Stimulated activated CD4-positive, alpha-beta T cell treated with anti-CD3 and anti-CD28 coated beads, Interleukin-2, amount 100 ng/mL, for 48 hours (primary cell): ENCODE measurements around the gene DCLK1.
"Not testable (repeated sequence)": the region's sequence is repeated elsewhere in the genome, so short reads cannot be mapped to it uniquely, and the experiment has no call there.

Source experiments
- DNase-seq, 2 donors: peaks; one replicate each; pipeline ENCODE4 v3.0.0-alpha.2; 2020

DCLK1 gene

DNA sequence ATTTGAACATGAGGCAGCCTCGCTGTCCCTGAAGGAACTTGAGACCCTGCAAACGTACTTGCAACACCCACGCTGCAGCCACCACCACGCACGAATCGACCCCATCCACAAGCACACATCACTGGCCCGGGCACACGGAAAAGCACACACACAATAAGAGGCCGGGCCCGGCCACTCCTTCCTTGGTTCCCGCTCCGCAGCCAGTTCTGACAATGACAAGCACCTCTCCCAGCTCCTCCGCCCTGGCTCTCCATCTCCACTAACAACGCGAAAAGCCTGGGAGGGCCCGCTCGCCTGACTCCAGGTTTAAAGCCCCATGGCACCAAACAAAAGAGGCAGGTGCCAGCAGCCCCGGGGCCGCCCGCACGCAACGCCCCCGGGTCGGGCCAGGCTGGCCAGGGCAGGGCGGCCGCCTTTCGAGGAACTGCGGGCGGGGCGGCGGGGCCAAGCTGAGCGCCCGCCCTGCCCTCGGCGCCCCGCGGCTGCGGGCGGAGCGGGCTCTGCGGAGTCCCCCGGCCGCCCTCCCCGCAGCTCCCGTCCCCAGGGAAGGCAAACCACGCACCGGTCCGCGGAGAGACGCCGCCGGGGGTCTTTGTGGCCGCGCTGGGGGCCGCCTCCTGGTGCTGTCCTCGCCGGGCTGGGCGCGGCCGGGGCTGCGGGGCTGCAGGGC lies 495 bp downstream of the DCLK1 start:
- DNase-seq = no peak

DNA sequence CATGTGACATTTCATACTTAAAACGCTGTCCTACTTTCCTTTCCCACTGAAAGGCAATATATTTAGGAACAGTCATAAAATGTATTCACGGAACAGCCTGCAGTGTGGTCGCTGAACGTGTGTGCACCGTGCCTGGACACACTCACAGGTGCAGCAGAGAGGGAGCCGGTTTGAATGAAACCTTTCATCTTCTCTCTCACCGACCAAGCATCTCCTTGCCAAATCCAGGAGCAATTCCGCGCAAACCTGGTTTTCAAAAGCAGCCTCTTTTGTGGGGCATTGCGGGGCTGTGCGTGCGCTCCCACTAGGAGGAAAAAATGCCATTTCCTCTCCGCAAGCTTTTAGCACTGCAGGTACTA lies 1.0 kb downstream of the DCLK1 start:
- no peak for DNase-seq

DNA sequence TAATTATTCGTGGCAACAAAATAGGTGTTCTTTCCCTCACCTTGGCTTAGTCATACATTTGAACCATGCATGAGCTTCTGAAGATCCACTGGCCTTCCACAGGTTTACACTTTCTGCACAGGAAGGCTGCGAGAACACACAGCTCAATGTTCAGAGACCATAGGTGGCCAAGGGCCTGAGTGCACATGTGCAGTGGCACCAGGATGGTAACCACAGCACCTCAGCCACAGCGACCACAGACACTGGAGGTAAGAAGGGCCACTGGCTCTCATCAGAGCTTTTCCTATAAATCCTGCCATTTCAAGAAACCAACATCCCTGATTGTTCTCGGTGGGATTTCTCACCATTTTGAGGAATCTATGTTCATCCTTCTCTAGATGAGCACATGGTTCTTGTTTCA lies 1.6 kb downstream of the DCLK1 start:
- DNase-seq = no peak

DNA sequence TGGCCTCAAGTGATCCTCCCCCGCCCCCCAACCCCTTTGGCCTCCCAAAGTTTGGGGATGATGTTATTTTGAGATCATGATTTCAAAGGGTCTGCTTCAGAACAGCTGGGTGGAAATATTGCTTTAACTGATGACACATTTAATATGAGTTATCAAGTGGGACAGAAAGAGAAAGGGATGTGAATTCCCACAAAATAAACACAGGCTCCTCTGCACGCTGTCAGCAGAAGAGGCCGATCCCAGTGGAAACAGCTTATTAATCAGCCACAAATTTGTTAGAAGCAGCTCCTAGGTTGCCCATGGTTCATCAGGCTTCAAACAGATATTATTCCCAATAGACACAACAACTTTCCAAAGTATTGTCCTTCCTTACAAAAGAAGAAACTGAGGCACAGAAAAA lies 4.7 kb downstream of the DCLK1 start:
- DNase-seq = no peak

DNA sequence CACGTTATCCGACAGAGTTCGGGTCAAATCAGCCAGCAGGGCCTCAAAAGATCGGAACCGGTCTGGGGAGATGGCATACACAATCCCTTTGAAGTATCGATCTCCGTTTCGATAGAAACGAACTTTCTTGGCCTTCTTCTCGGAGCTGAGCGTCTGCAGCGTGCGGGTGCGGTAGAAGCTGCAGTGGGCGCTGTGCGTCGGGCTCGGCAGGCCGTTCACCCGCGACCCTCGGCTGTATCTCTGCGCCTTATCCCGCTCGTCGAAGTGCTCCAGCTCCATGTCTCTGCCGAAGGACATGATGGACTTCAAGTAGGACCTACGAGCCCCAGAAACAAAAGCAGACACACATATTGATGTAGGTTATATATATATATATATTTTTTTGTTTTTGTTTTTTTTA lies 5.3 kb downstream of the DCLK1 start:
- no peak for DNase-seq

DNA sequence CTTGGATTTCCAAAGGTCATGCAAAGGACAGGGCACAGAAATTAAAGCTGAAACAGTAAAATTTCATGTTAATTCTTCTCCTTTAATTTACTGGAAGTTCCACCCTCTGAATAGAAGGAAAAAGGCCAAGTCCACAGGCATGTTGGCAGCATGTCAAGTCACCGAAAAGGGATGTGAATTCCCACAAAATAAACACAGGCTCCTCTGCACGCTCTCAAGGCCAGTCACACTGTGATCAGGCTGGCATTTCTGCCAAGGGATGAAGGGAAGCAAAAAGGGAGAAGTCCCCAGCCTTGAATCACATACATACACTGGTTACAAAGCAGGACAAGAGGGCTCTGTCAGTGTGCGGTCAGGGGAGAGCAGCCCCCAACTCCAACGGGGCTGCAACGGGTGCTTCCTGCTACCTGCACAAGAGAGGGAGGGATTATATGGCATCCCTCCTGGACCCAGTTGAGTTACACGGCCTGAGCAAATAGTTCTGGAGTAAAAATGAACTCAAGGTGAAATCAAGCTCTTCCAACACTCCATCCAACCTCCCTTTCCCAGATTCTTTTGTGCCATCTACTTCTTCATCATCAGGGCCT lies 6.9 kb downstream of the DCLK1 start:
- DNase-seq = no peak

DNA sequence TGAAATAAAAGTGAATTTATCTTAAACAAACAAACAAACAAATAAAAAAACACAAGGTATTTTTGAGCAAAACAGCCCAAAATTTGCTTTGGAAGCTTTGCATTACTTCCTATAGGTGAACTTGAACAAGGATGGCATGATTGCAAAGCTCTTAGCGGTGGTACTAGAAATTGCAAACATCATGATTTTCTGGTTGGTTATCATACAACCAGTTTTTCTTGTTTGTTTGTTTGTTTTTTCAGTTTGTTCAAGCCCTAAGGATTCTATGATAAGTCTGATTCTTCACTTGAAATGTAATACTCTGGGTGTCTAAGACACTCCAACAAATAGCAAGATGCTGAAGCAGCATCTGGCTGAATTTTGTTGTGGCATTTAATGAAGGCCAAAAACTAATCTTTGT lies 15.9 kb downstream of the DCLK1 start:
- DNase-seq = no peak

DNA sequence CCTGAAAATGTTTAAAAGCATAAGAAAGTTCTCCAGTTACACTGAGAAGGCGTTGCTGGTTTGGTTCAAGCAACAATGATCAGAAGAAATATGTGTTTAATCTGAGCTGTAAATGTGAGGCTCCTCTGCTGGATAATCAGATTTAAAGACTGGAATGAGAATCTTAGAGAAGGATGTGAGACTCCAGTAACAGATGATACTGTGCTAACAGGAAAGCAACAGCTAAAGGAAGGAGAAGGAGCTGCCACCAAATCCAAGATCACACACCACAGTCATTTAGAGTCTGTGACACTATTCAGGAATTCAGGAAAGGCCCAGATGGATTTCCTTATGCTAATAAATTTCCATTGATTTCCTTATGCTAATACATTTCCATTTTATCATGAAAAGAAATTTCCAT lies 16.9 kb downstream of the DCLK1 start:
- no peak for DNase-seq

DNA sequence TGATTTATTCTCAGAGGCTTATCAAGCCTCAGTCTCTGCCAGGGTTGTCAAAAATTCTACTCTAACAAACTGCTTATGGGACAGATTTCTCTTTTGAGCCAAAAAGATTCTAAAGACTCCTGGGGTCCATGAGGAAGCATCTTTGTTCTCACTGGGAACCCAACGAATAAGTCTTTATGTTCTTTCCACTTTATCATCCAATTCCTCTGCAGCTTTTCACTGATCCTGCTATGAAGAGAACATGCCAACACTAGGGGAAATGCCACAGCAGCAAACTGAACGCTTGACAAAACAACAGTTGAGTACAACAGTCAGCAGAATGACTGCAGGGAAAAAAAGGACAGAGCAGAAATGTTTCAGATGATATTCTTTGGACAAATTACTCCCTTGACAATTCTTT lies 22.2 kb downstream of the DCLK1 start:
- DNase-seq = no peak

DNA sequence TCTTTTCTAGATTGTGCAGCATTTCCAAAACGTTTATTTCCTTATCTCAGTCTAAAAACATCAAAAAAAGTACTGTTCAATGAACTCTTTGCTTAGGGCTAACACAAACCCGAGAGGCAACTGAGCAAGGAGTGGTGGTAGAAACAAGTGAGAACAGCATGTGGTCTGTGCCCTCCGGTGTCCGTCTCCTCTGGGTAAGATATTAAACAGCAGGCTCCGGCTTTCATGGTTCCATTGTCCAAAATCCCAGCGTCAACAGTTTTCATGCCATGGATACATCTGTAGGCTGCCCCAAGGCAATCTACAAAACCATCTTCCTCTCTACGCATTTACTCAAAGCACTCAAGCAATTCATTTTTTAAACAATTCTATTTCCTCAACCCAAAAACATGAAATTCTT lies 22.8 kb downstream of the DCLK1 start:
- DNase-seq = no peak

DNA sequence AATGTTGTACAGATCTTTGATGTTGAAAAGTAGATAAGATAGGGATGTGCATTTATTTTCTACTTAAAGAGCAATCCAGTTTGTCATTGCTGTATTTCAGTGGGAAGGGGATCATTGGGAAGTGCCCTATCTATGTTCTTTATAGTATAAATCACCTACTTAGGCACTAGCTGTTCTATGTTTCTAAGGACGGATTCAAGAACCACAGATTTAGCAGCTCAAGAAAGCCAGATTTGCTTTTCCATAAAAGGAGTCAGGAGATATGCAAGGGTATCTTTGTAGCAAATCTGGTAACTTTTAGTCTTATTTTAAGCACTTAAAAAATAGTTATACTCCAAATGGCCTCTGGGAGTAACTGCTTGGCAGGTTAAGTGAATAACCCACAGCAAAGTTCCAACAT lies 23.7 kb downstream of the DCLK1 start:
- DNase-seq = no peak

DNA sequence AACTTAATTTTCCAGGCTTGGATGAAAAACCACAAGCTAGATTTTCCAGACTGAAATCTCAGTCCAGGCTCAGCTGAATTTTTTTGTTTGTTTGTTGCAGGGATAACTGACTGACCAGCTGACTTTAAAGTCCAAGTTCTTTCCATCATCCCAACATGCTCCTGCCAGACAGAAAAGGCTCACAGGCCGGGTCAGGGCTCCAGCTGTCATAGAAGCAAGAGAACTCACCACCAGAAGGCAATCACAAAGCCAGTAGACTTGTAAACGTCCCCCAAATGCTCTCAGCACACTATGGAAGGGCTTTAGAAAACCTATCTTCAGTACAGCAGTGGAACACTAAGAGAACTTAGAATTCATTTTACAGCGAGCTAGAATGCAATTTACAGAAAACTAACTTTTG lies 25.5 kb downstream of the DCLK1 start:
- DNase-seq = no peak

DNA sequence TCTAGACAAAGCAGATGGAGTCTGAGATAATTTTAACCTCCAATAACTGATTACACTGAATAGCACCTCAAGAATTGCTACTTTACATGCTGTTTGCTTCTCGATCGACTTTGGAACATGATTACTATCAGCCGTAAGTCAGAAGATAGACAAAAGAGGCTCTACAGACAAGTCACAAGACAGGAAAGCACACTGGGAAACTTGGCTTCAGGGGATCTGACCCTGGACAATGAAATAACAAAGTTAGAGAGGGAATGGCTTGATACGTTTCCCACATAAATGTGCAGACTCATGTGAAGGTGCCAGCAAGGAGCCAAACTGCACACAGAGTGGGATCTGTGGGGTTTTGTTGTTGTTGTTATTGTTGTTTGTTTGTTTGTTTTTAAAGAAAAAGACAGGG lies 28.5 kb downstream of the DCLK1 start:
- no peak for DNase-seq

DNA sequence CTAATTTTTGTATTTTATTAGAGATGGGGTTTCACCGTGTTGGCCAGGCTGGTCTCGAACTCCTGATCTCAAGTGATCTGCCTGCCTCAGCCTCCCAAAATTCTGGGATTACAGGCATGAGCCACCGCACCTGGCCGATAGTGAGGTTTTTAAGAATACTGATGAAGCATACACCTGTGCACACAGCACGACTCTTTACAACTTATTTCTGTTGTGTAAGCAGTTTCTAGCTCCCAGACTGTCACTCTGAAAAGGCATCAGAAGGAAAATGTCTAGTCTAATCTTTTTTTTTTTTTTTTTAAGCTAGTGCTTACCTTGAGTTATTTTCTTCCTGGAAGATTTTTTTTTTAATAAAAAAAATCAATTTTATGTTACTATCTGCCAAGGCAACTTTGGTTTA lies 29.3 kb downstream of the DCLK1 start:
- DNase-seq = not testable (repeated sequence)

DNA sequence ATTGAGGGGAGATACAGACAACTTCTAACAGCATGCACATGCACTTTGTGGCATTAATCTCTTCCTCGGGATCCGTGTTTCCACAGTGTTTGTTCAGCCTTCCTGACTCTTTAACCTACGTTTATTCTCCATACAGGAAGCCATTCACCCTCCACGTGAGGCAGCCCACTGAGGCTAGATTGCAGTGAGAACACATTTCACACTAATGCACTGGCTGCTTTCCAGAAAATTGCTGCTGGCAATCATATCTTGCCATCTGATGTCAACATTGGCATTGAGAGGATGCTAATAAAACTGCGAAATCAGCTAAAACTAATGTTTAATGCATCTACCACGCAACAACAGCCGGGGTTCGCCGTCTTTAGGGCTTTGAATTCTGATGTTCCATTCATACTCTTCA lies 30.0 kb downstream of the DCLK1 start:
- DNase-seq = no peak

DNA sequence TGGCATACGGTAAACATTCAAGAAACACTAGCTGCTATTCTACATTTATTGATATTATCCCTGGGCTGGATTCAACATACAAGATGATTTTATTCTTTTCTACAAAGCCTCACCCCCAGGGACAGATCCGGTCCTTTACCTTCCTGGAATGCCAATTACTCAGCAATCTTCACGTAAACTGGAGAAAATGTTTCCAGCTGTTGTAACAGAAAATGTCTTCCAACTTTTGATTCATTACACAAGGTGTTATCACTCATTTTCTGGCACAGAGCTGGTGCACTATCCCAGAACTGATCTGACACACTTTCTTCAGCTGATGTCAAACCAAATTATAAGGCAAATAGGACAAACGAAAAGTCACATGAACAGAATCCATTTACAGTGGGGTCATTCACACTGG lies 33.1 kb downstream of the DCLK1 start:
- DNase-seq = no peak

DNA sequence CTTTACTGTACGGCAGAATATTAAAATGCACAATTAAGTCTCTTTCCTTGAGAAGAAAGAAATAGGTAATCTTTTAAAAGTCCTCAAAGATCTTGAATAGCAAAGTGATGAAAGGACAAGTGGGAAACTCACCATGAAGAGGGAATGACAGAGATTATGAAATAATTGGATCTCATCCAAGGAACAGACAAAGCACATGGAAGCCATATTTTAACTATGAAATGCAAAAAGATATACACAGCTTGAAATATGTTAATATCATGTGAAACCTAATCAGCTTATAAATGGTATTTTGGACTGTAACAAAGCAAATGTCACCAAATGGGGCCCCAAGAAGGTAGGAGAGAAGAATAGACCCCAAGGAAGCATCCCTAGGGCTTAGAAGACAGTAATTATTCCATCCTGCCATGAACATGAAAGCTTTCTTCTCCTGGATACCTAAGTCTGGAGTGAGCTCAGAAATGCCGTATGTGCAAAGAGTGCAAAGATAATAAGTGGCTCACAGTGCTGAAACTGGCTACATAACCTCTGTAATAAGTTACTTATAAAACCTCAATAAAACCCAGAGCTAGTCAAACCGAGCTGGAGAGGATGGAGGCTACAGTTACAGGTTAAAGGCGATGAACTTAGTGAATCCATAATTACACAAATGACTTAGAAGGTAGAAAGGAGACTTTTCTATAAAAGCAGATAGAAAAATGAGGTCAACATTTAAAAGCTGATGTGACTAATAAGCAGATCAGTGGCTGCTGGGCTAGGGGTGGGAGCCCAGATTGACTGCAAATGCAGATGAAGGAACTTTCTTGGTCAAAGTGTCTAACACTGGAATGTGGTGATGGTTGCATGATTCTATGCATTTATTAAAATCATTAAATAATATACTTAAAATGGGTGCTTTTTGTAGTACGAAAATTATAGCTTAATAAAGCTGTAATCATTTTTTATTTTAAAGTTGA lies 34.4 kb downstream of the DCLK1 start:
- DNase-seq = no peak

DNA sequence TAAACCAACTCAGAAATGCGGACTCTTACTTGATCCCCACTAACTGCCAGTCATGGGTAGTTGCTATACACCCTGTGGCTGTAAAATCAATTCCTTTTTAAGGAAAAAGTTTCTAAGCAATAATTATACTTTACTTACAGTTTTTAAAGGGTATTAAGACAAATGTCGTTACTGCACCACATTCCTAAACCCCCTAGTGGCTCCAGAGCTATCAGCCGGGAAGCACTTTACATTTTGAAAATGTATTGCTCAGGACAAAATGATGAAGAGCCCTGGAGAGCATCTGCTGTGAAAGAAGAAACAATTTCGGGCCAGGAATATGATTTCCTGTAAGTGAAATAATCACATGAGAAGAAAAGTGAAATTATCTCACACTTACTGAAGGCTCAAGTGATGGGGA lies 36.7 kb downstream of the DCLK1 start:
- DNase-seq = no peak

DNA sequence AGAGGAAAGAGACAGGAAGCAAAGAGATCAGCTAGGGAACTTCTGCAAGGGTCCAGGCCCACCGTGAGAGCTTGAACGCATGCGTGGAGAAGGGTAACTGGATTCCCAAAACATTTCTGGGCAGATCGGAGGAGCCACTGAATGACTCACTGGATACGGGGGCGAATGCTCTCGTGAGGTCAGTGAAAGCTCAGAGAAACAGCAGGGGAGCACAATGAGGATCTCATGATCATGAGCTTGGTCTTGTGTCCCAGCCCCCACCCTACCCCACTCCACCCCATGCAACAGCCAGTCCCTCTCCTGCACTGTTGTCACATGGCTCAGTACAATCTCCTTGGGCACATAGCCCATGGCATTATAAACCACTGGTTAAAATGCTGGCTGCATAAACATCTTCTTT lies 40.6 kb downstream of the DCLK1 start:
- DNase-seq = no peak

DNA sequence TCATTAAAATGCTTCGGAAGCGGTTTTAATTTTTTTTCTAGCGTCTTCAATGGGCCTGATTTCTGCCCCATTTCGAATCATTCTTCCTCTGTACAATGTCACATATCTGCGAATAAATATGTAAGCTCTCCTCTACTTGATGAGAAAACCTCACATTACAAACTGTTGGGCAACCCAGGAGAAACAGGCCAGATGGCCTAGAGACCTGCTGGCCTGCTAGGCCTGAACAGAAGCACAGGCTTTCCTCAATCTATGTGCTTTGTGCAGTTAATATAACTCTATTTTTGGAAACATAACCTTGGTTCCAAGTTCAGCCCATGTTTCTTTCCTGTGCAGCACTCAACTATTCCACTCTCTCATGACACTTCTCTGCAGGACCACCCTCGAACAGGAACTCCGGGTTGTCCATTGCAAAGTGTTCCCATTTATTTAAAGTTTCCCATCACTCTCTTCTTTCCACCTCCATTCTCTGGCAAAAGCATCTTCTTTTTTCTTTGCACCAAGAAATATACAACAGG lies 42.0 kb downstream of the DCLK1 start:
- no peak for DNase-seq

DNA sequence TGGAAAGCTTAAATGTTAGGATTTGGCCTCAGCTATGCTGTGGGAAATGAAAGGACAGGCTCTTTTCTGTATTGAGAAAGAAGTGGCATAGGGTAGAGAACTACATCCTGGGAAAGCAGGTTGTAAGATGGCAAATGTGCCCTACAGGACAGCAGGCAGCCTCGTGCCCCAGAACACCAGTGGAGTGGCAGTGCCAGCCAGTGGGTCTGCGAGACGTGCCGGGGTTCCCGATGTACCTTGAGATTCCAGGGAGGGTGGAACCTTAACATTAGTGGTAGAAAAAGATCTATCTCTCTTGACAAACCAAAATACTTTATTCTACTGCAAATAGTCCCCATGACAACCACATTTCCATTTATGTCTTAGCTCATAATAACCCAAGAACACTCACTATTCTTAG lies 42.7 kb downstream of the DCLK1 start:
- no peak for DNase-seq

DNA sequence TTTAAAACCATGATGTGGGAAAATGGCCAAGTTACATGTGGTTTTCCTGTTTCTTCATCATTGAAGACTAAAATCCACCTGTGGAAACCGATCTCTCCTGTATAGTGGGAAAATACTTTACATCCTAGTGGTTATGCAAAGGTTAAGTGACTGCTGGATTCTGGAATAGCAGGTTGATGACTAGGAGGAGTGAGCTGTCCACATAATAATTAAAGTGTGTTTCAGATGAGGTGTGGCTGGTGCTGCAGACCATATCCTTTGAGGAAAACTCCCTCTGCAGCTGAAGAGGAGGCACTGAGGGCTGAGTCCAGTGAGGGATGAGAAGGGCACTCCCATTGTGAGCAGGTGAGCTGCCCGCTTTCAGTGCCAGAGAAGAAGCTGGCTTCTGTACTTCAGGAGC lies 43.2 kb downstream of the DCLK1 start:
- no peak for DNase-seq

DNA sequence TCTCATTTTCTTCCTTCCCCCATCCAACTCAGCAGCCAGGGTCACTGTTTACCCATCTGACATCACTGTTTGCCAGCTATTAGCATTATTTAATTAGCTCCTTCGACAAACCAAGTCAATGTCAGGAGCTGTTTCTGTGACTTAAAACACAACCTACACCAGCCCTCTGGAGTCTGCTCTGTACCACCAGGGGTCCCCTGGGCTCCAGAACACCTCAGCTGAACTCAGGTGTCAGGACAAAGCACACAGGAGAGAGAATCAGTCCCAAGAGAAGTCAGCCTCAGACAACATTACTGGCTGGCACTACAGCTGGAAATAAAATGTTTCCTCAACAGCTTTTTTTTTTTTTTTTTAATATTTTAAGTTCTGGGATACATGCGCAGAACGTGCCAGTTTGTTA lies 45.1 kb downstream of the DCLK1 start:
- DNase-seq = no peak

DNA sequence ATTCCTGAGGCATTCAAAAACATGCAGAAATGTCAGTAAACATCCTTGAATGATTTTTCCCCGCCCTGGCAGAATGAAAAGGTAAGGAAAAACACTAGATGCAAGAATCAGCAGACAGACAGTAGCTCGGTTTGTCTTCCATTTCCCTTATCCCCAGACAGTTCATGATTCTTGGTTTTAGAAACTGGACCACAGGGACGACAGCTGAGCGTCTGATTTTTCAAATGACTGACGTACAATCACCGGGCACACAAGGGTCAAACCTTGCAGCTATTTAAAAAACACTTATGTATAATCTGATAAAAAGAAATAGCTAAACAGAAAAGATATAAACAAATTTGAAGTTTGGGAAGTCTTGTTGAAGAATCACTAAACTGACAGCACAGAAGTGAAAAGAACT lies 47.1 kb downstream of the DCLK1 start:
- no peak for DNase-seq
